Activated naive CD4-positive, alpha-beta T cell treated with anti-CD3 and anti-CD28 coated beads, Interleukin-2, amount 50 U/mL, for 24 hours (primary cell): ENCODE data around the gene CDH2.
"Not testable (repeated sequence)": the region's sequence is repeated elsewhere in the genome, so short reads cannot be mapped to it uniquely, and the experiment has no call there.

Experiments
- H3K27ac Mint-ChIP-seq: one replicate; pipeline ENCODE4 v1.8.0; 2021; ENCODE audit warnings: mild to moderate bottlenecking, mixed read lengths
- H3K27me3 Mint-ChIP-seq: one replicate; pipeline ENCODE4 v1.8.0; 2021; ENCODE audit warnings: mixed read lengths
- H3K36me3 Mint-ChIP-seq: one replicate; pipeline ENCODE4 v1.8.0; 2021; ENCODE audit warnings: mixed read lengths
- H3K4me1 Mint-ChIP-seq: one replicate; pipeline ENCODE4 v1.8.0; 2021; ENCODE audit warnings: mixed read lengths
- H3K4me3 Mint-ChIP-seq: one replicate; pipeline ENCODE4 v1.8.0; 2021; ENCODE audit warnings: mild to moderate bottlenecking, mixed read lengths
- H3K9me3 Mint-ChIP-seq: one replicate; pipeline ENCODE4 v1.8.0; 2021; ENCODE audit warnings: mixed read lengths

CDH2 gene

DNA sequence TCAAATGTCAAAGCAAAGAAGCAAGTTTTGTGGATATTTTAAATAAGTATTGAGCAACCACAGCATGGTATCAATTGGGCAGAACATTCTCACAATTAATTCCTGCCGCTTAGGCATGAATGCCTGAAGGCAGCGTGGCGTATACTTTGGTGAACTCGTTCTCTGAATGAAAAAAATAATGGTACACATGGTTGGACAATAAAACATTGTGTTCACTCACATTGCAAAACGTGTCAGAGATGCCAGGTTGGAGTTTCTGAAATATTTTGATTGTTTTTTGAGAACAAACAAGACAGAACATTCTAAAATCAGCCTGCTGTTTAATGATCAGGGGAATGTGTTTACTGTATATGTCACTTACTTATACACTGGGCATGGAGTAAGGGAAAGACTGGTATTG is 254.2 kb downstream of the CDH2 start:
- H3K36me3 Mint-ChIP-seq = no peaks in the 10 kb centered on the region
- no peaks in the 10 kb centered on the region for H3K4me1 Mint-ChIP-seq
- peaks cover 5% of the 10 kb centered on the region for H3K9me3 Mint-ChIP-seq

DNA sequence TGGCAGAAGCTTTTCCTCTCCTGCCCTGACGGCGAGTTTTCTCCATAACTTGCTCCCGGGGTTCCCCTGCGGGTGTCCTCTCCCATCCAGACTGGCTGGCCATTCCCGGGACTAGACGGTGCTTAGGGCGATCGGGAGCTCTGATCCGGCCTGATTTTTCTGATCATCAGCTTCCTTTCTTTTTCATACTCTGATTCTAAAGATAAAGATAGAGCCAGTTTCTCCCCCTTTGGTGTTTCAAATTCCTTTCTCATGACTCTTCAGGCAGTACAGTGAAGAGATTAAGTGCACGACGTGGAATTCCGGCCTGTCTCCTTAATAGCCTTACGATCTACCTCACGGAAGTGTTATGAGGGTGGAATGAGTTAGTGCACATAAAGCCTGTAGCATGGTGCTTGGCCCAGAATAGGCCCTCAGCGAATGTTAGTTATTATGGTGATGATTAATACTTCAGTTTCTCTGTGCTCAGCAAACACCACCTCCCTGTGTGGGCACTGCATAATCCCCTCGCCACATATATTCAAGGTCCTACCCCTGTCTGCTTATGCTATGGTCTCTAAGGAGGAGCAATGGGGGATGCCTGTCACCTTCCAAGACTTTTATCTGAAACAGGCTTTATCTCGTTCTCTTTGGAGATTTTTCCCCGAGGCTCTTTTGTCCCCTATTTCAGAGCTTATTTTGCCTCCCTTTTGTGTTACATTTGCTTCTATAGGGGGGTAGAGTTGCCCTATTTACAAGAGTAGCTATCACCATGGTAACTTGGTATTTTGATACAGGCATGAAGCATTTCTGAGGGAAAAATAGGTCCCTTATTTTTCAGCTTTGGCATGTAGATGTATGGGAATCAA is 254.8 kb downstream of the CDH2 start:
- H3K4me1 Mint-ChIP-seq = no peaks in the 10 kb centered on the region
- H3K27me3 Mint-ChIP-seq = no peaks in the 10 kb centered on the region
- no peak overlapping the region for H3K27ac Mint-ChIP-seq
- H3K9me3 Mint-ChIP-seq = peaks cover 5% of the 10 kb centered on the region
- H3K36me3 Mint-ChIP-seq = no peaks in the 10 kb centered on the region
- H3K4me3 Mint-ChIP-seq = no peak overlapping the region

More for the DNA sequence above, 254.2 kb downstream of the CDH2 start:
- H3K27me3 Mint-ChIP-seq = no peaks in the 10 kb centered on the region
- no peak overlapping the region for H3K4me3 Mint-ChIP-seq
- no peak overlapping the region for H3K27ac Mint-ChIP-seq

DNA sequence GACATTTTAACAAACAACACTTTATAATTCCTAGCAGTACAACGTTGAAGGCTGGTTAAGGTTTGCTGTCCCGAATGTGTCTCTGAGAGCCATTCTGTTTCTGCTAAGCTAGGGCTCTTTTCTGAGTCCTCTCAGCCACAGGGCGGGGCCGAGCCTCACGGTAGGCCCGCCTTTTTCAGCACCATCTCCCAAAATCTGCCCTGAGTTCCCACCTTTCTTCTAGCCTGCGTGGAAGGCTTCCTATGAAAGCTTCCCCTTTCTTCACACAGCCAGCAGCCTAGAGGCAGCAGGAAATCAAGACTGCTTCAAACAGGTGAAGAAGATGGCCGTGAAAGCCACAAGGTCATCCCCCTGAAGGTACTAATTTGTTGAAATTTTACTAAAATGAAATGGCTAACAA is 255.5 kb downstream of the CDH2 start:
- Mint-ChIP-seq H3K27me3 (no peaks in the 10 kb centered on the region), H3K9me3 (peaks cover 5% of the 10 kb centered on the region), H3K4me1 (no peaks in the 10 kb centered on the region), H3K27ac (no peak overlapping the region), H3K4me3 (no peak overlapping the region), H3K36me3 (no peaks in the 10 kb centered on the region)

GRCh38 chr18:27920836-27921235 is 256.1 kb downstream of the CDH2 start:
- H3K4me3 Mint-ChIP-seq = no peak overlapping the region
- no peak overlapping the region for H3K27ac Mint-ChIP-seq
- no peaks in the 10 kb centered on the region for H3K27me3 Mint-ChIP-seq
- no peaks in the 10 kb centered on the region for H3K36me3 Mint-ChIP-seq
- no peaks in the 10 kb centered on the region for H3K4me1 Mint-ChIP-seq
- peaks cover 5% of the 10 kb centered on the region for H3K9me3 Mint-ChIP-seq

- H3K4me1 Mint-ChIP-seq, H3K27me3 Mint-ChIP-seq, H3K27ac Mint-ChIP-seq, H3K9me3 Mint-ChIP-seq, H3K4me3 Mint-ChIP-seq, H3K36me3 Mint-ChIP-seq: not testable (repeated sequence)
Observed at GRCh38 chr18:27906189-27906588, 270.7 kb downstream of the CDH2 start.

DNA sequence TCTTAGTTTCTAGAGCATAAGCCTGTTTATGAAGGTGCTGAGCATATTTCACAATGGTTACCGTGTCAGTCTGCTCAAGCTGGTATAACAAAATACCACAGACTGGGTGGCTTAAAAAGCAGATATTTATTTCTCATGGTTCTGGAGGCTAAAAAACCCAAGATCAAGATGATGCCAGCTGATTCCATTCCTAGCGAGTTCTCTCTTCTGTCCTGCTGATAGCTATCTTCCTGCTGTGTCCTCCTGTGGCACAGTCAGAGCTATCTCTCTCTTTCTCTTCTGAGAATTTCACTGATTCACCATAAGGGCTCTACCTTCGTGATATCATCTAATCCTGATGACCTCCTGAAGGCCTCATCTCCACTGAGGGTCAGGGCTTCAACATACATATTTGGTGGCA is 273.0 kb downstream of the CDH2 start:
- H3K4me1 Mint-ChIP-seq = no peaks in the 10 kb centered on the region
- no peaks in the 10 kb centered on the region for H3K27me3 Mint-ChIP-seq
- H3K27ac Mint-ChIP-seq = no peak overlapping the region
- no peak overlapping the region for H3K4me3 Mint-ChIP-seq
- no peaks in the 10 kb centered on the region for H3K9me3 Mint-ChIP-seq
- no peaks in the 10 kb centered on the region for H3K36me3 Mint-ChIP-seq

- no peaks in the 10 kb centered on the region for H3K27me3 Mint-ChIP-seq
- H3K4me3 Mint-ChIP-seq = no peak overlapping the region
- no peaks in the 10 kb centered on the region for H3K4me1 Mint-ChIP-seq
Observed at GRCh38 chr18:27901424-27902226, 275.3 kb downstream of the CDH2 start.

More at GRCh38 chr18:27901424-27902226, 275.3 kb downstream of the CDH2 start:
- H3K36me3 Mint-ChIP-seq = no peaks in the 10 kb centered on the region
- no peak overlapping the region for H3K27ac Mint-ChIP-seq
- H3K9me3 Mint-ChIP-seq = no peaks in the 10 kb centered on the region
